B cell (primary cell): ENCODE measurements around the gene SLC7A7. TPM values are rescaled to one million over a fixed set of nuclear protein-coding genes. Genes with fewer than 3 reads are reported as not detected.
"Not testable (repeated sequence)": the region's sequence is repeated elsewhere in the genome, so short reads cannot be mapped to it uniquely, and the experiment has no call there.

ENCODE experiments used
- ATAC-seq: fragments of 200-7000 bp; cut with Tn5 transposase; one replicate; pipeline ENCODE4 v1.10.0; 2021; ENCODE audit warnings: low read depth, mild to moderate bottlenecking, moderate number of reproducible peaks, moderate library complexity
- CTCF ChIA-PET: fragments of 350-600 bp; sonication (Branson Sonifier 250); formaldehyde crosslinking; loops from one replicate; lab custom pipeline; 2021; ENCODE audit warnings: antibody characterized with exemption, inconsistent platforms; lab: Charles Lee
- POLR2A ChIA-PET: fragments of 350-600 bp; sonication (Branson Sonifier 250); formaldehyde crosslinking; loops from one replicate; lab custom pipeline; 2021; ENCODE audit warnings: antibody characterized with exemption; lab: Charles Lee
- DNase-seq: peaks from one replicate; pipeline ENCODE4 v3.0.0; 2013
- H2AFZ ChIP-seq: 2 replicates; pipeline ENCODE4 v1.6.1; 2012; ENCODE audit warnings: mild to moderate bottlenecking, low read depth, low read length; ENCODE audit not compliant: insufficient read depth, poor library complexity, severe bottlenecking
- H3K27ac ChIP-seq, 2 donors: 1 replicate in 1 of 2; 2 replicates in 1 of 2; pipeline ENCODE4 v1.5.1; 2012 to 2013; ENCODE audit warnings: low read length in 2 of 2, mild to moderate bottlenecking in 2 of 2, moderate library complexity in 1 of 2
- H3K27me3 ChIP-seq, 4 experiments: fragments of 200-600 bp in 1 of 4; sonication (generic) in 1 of 4; replicated peaks in 1 of 4; 1 replicate in 2 of 4; 2 replicates in 2 of 4; pipeline versions ENCODE4 v1.6.1 to v1.7.0; 2013 to 2016; ENCODE audit warnings: low read length in 3 of 4, mild to moderate bottlenecking in 2 of 4, mixed read lengths in 1 of 4, moderate library complexity in 1 of 4; ENCODE audit not compliant: insufficient read depth in 4 of 4, control insufficient read depth in 3 of 4; ENCODE audit errors: control extremely low read depth in 1 of 4
- H3K36me3 ChIP-seq, 2 experiments: replicated peaks in 1 of 2; 1 replicate in 1 of 2; 2 replicates in 1 of 2; pipeline versions ENCODE4 v1.6.1 to v1.7.1; 2013; ENCODE audit warnings: low read length in 1 of 2; ENCODE audit not compliant: insufficient read depth in 2 of 2, control insufficient read depth in 1 of 2; ENCODE audit errors: control extremely low read depth in 1 of 2, extremely low read depth in 1 of 2
- H3K4me1 ChIP-seq, 2 donors: fragments of 200-600 bp in 1 of 2; sonication (generic) in 1 of 2; 1 replicate in 1 of 2; 2 replicates in 1 of 2; pipeline versions ENCODE4 v1.5.1 to v1.6.1; 2013 to 2017; ENCODE audit warnings: low read length in 2 of 2; ENCODE audit not compliant: control insufficient read depth in 2 of 2, insufficient read depth in 2 of 2
- H3K4me2 ChIP-seq: replicated peaks from 2 replicates; pipeline ENCODE3; 2012; ENCODE audit warnings: mild to moderate bottlenecking, low read depth, low read length; ENCODE audit not compliant: poor library complexity, severe bottlenecking
- H3K4me3 ChIP-seq, 5 experiments: fragments of 200-600 bp in 1 of 5; sonication (generic) in 1 of 5; 1 replicate in 3 of 5; 2 replicates in 2 of 5; pipeline versions ENCODE4 v1.5.1 to v1.7.0; 2011 to 2016; ENCODE audit warnings: low read length in 4 of 5, mild to moderate bottlenecking in 4 of 5, low read depth in 2 of 5, control low read depth in 1 of 5, moderate library complexity in 1 of 5; ENCODE audit not compliant: insufficient read depth in 1 of 5; ENCODE audit errors: control extremely low read depth in 1 of 5, extremely low read depth in 1 of 5
- H3K79me2 ChIP-seq: fragments of 200-600 bp; sonication (generic); one replicate; pipeline ENCODE4 v1.6.0; 2016; ENCODE audit warnings: low read length; ENCODE audit not compliant: control insufficient read depth, insufficient read depth
- H3K9ac ChIP-seq: fragments of 200-600 bp; sonication (generic); 2 replicates; pipeline ENCODE4 v1.6.1; 2017; ENCODE audit warnings: mild to moderate bottlenecking, low read length, moderate library complexity
- H3K9me3 ChIP-seq, 3 donors: one replicate each; pipeline versions ENCODE4 v1.6.1 to v1.7.1; 2013; ENCODE audit warnings: low read length in 2 of 3; ENCODE audit not compliant: control insufficient read depth in 2 of 3, insufficient read depth in 1 of 3; ENCODE audit errors: control extremely low read depth in 1 of 3
- H4K20me1 ChIP-seq: 2 replicates; pipeline ENCODE4 v1.6.0; 2012; ENCODE audit warnings: mild to moderate bottlenecking, low read length; ENCODE audit not compliant: insufficient read depth, control insufficient read depth, poor library complexity, severe bottlenecking
- H3K27ac Mint-ChIP-seq: one replicate; pipeline ENCODE4 v1.8.0; 2021; ENCODE audit warnings: mixed read lengths
- H3K27me3 Mint-ChIP-seq: one replicate; pipeline ENCODE4 v1.8.0; 2021; ENCODE audit warnings: mixed read lengths
- H3K4me1 Mint-ChIP-seq: one replicate; pipeline ENCODE4 v1.8.0; 2021; ENCODE audit warnings: mixed read lengths
- H3K4me3 Mint-ChIP-seq: one replicate; pipeline ENCODE4 v1.8.0; 2021; ENCODE audit warnings: mixed read lengths
- H3K9me3 Mint-ChIP-seq: one replicate; pipeline ENCODE4 v1.8.0; 2022; ENCODE audit warnings: mixed read lengths; ENCODE audit not compliant: insufficient read depth
- EZH2 ChIP-seq: IDR thresholded peaks from 2 replicates; pipeline ENCODE4 v1.6.1; 2012; ENCODE audit warnings: borderline replicate concordance, low read depth, mild to moderate bottlenecking, moderate library complexity, low read length; ENCODE audit not compliant: insufficient read depth, poor library complexity, severe bottlenecking
- WGBS: methylation state at CpG from one replicate; pipeline ENCODE4 v1.1.5; 2013; ENCODE audit warnings: missing lambda C conversion rate; ENCODE audit not compliant: insufficient coverage; 5-methylcytosine and 5-hydroxymethylcytosine counted together
- intact Hi-C: fragments of 100-400 bp; cut with micrococcal nuclease; formaldehyde crosslinking; loops from one replicate; pipeline ENCODE4 v1.10.0; 2022
- polyA plus RNA-seq: library from polyadenylated mRNA; depleted of rRNA; stranded (reverse); fragments of >200 nt; gene quantifications from 2 replicates; pipeline ENCODE4 v1.2.3, GENCODE V29; 2012
- total RNA-seq, 2 donors: library from RNA; stranded (reverse); fragments of 120-200 nt in 1 of 2; gene quantifications; 1 replicate in 1 of 2; 2 replicates in 1 of 2; pipeline versions ENCODE4 v1.2.3 to v1.2.4, GENCODE V29; 2013 to 2022
- TF ChIP-seq, protein P1 (sequence below): fragments of 200-600 bp; IDR thresholded peaks from one replicate; pipeline ENCODE4 v1.8.0; 2022; ENCODE audit warnings: antibody characterized with exemption, mild to moderate bottlenecking

Gene SLC7A7
- total and polyA plus RNA-seq, 2 donors (not counting 1 experiment from before 2014, with no cell fraction given), result 33.4 to 50.0 TPM

DNA sequence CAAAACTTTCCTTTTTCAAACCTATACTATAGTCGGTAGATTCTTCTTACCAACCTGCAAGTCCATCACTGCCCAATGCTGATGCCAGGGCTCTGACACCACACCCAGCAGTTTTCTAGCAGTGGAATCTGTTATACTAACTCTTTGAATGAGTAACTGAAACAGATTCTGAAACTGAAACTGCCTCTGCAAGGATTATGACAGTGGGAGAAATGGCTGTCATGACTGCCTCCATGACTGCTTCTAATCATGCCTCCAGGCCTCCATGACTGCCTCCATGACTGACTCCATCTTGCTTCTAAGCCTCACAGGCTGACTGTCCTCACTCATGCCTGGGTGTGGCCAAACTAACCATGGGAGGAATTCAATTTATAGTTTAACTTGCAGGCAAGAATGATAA lies 78.2 kb downstream of the SLC7A7 start:
- no peaks in the 10 kb centered on the region for H3K79me2 ChIP-seq
- no peaks in the 10 kb centered on the region for H3K36me3 ChIP-seq
- no peak overlapping the region for H3K27ac ChIP-seq
- ATAC-seq, result no peak
- CTCF ChIA-PET, result no interaction called here
- no peak overlapping the region for H3K4me3 ChIP-seq
- no peak for DNase-seq
- Mint-ChIP-seq H3K4me3 (no peak overlapping the region), H3K9me3 (no peaks in the 10 kb centered on the region), H3K27ac (no peak overlapping the region), H3K27me3 (peaks cover 3% of the 10 kb centered on the region), H3K4me1 (peaks cover 5% of the 10 kb centered on the region)
- no peak overlapping the region for H3K4me2 ChIP-seq
- POLR2A ChIA-PET, result no interaction called here
- H4K20me1 ChIP-seq, result no peaks in the 10 kb centered on the region
- intact Hi-C loops, result no loop called here
- no peaks in the 10 kb centered on the region for H3K27me3 ChIP-seq
- H3K9ac ChIP-seq, result no peak overlapping the region
- no peaks in the 10 kb centered on the region for H3K9me3 ChIP-seq
- 60% methylated on average over 1 of the region's 1 CpG for WGBS
- no peak overlapping the region for H2AFZ ChIP-seq
- TF ChIP-seq, protein P1, sequence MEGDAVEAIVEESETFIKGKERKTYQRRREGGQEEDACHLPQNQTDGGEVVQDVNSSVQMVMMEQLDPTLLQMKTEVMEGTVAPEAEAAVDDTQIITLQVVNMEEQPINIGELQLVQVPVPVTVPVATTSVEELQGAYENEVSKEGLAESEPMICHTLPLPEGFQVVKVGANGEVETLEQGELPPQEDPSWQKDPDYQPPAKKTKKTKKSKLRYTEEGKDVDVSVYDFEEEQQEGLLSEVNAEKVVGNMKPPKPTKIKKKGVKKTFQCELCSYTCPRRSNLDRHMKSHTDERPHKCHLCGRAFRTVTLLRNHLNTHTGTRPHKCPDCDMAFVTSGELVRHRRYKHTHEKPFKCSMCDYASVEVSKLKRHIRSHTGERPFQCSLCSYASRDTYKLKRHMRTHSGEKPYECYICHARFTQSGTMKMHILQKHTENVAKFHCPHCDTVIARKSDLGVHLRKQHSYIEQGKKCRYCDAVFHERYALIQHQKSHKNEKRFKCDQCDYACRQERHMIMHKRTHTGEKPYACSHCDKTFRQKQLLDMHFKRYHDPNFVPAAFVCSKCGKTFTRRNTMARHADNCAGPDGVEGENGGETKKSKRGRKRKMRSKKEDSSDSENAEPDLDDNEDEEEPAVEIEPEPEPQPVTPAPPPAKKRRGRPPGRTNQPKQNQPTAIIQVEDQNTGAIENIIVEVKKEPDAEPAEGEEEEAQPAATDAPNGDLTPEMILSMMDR, result no peak
- TF ChIP-seq EZH2, result no peak
- H3K4me1 ChIP-seq, result no peaks in the 10 kb centered on the region

DNA sequence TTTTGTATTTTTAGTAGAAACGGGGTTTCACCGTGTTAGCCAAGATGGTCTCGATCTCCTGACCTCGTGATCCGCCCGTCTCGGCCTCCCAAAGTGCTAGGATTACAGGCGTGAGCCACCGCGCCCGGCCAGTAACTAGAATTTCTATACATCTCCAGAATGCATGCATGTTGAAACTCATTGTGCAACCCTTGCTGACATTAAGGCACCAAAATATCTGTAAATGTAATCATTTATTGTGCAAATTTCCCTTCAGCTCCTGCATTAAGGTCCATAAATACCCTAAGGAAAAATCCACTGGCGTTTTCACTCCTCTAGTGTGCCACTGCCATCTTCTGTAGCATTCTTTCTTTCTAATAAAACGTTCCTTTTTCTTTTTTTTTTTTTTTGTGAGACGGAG lies 78.9 kb downstream of the SLC7A7 start:
- H3K36me3 ChIP-seq, H3K27me3 Mint-ChIP-seq, H3K4me3 ChIP-seq, H3K4me2 ChIP-seq, H3K4me1 ChIP-seq, H3K27me3 ChIP-seq, ATAC-seq, intact Hi-C loops, DNase-seq, H4K20me1 ChIP-seq, H3K4me1 Mint-ChIP-seq, H3K27ac Mint-ChIP-seq, H2AFZ ChIP-seq, H3K9me3 ChIP-seq, H3K9me3 Mint-ChIP-seq, H3K27ac ChIP-seq, CTCF ChIA-PET, H3K9ac ChIP-seq, POLR2A ChIA-PET, H3K79me2 ChIP-seq, H3K4me3 Mint-ChIP-seq: not testable (repeated sequence)
- 99% methylated on average over 9 of the region's 14 CpGs for WGBS
